8988T (cell line): ENCODE results near the gene GABRB2.
"Not testable (repeated sequence)": the region's sequence is repeated elsewhere in the genome, so short reads cannot be mapped to it uniquely, and the experiment has no call there.

Source experiments
- DNase-seq: peaks from one replicate; pipeline ENCODE4 v3.0.0; 2011

The GABRB2 gene

DNA sequence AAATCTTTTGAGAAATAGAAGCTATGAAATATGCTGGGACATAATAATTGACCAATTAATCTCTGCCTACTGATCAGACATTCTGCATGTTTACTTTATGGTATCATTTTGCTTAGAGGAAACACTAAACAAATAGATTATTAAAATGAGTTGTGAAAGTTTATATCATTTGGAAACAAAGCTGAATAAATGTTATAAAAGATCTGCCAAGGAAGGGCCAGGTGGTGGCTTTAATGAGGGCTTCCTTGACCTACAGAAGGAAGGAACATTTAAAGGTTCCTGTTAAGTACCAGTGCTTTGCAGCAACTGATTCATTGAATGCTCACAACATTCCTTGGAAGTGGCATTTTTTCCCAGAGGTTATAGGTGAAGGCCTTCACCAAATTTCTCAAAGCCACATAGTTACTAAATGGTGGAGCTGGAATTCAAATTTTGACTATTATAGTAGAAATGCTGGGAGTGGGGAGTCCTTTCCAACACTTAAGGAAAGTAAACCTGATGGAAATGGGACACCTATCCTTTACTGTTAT lies 250.7 kb downstream of the GABRB2 start:
- DNase-seq: no peak

DNA sequence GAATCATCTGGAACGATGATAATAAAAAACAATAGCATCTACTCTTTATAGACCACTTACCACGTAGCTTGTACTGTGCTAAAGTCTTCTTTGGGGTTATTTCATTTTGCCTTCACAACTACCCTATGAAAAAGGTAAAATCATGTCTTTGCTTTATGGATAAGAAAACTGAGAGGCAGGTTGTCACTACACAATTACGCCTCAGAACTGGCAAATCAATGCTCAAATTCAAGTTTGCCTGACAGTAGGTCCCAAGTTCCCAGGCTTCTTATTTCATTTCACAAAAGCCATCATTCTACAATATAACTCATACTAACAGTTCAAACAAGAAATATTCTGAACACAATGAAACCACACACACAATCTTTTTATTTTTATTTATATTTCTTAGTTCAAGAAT lies 258.5 kb downstream of the GABRB2 start:
- DNase-seq: no peak

- DNase-seq: no peak
These were observed 259.1 kb downstream of the GABRB2 start for GRCh38 chr5:161287436-161287835.

GRCh38 chr5:161286066-161286655 lies 260.4 kb downstream of the GABRB2 start:
- DNase-seq: no peak

DNA sequence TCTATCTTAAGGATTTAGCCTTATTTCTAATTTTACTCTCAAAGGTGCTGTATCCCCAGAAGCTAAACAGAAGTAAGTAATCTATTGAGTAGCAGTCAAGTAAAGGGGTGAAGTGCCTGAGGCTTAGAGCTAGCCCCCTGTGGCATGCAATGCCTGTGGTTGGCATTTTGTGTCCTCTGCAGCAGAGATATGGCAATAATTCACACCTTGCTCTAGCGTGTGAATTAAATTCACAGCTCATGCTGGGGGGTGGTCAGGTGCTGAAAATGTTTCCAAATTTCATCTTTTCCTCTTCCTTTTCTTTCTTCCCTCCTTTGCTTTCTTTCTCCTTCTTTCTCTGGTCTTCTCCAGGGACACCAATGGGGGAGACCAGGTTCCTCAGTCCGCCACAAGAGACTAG lies 262.1 kb downstream of the GABRB2 start:
- no peak for DNase-seq

- DNase-seq: no peak
These were observed 263.2 kb downstream of the GABRB2 start for GRCh38 chr5:161283296-161283695.

DNA sequence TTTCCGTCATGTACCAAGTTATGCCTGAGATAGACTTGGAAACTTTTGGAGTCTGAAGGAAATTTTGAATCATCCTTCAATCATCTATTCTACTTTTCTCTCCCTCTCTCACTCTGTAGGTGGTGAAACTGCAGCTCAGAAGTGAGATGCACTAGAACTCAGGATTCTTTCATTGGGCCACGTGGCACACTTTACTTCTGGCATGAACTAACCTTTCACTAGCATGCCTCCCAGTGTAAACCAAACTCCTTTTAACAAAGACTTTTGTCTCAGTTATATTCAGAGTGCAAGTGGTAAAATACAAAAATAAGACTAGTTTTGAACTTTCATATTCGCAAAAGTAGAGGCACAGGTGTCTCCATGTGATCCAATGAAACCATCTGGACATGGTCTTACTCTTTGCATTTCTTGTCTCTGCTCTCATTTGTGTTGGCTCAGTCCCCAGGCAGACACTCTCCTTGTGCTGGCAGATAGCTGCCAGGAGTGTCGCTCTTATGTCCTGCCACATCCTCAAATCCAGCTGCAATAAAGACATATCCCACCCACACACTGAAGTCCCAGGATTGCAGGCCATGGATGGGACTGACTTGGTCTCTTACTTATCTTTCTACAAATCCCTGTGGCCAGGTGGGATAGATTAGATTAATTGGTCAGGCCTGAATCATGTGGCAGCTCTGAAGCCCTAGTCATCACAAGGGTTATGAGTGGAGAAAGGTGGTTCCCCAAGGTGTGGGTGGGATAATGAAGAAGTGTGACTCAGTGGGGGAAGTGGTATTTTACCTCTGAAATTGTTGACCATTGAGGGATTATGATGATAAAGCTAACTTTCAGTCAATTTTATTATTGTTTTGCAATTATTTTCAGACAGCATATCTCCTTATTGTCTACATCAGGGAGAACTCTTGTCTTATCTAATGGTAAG lies 267.5 kb downstream of the GABRB2 start:
- DNase-seq: no peak

GRCh38 chr5:161277011-161277410 lies 269.5 kb downstream of the GABRB2 start:
- no peak for DNase-seq

DNA sequence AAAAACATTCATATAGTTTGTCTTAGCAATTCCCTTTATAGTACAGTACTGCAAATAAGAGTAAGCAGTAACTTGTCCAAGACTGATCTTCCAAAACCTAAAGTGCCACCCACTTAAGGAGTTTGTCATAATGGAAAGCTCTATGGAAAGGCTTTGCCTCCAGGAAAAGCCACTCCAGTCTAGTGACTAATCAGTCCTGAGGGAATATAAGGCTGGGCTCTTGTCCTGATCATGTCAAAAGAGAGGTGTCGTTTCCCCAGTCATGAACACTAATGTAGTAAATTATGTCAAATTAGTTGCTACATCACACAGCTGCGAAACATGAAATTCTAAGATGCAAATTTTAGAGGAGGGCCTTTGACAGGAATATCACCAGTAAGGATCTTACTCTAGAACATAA lies 271.6 kb downstream of the GABRB2 start:
- no peak for DNase-seq

GRCh38 chr5:161273410-161273809 lies 273.1 kb downstream of the GABRB2 start:
- DNase-seq: no peak

GRCh38 chr5:161271816-161272215 lies 274.7 kb downstream of the GABRB2 start:
- no peak for DNase-seq

- no peak for DNase-seq
These were observed 277.4 kb downstream of the GABRB2 start for GRCh38 chr5:161269125-161269524.

DNA sequence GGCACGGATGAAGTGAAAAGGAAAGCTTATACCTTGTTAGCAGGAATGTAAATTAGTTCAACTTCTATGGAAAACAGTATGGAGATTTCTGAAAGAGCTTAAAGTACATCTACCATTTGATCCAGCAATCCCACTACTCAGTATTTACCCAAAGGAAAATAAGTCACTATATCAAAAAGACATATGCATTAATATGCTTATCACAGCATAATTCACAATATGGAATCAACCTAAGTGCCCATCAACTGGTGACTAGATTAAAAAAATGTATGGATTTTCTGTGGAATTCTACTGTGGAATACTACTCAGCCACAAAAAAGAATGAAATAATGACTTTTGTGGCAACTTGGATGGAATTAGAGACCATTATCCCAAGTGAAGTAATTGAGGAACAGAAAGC lies 279.6 kb downstream of the GABRB2 start:
- DNase-seq: no peak

- DNase-seq: no peak
These were observed 281.5 kb downstream of the GABRB2 start for GRCh38 chr5:161265006-161265405.

DNA sequence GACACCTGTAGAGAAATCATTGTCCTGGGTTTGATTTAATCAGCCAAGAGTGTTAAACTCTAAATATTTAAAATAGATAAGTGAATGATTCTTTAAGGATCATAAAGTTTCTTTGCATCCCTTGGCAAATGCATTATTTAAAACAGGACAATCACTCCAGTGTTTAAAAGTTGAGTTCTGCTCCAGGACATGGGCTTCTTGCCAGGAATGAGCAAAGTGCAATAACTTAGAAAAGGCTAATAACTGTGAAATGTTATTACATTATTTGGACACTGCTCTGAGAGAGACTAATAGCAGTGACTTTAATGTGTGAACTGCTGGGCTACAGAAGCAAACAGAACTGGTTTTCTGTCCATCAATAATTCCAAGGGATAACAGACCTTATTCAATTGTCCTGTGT lies 283.3 kb downstream of the GABRB2 start:
- DNase-seq: no peak

- no peak for DNase-seq
These were observed 284.7 kb downstream of the GABRB2 start for GRCh38 chr5:161261668-161262323.

- DNase-seq: no peak
These were observed 288.1 kb downstream of the GABRB2 start for GRCh38 chr5:161258438-161258837.

- DNase-seq: no peak
These were observed 289.6 kb downstream of the GABRB2 start for GRCh38 chr5:161256957-161257356.

DNA sequence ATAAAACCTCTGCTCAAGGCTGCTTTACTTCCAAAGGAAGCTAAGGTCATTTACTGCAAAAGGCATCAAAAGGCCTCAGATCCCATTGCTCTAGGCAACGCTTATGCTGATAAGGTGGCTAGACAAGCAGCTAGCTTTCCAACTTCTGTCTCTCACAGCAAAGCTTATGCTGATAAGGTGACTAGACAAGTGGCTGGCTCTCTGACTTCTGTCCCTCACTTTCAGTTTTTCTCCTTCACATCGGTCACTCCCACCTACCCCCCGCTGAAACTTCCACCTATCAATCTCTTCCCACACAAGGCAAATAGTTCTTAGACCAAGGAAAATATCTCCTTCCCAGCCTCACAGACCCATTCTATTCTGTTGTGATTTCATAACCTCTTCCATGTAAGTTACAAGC lies 293.6 kb downstream of the GABRB2 start:
- not testable (repeated sequence) for DNase-seq

GRCh38 chr5:161246749-161247148 lies 299.8 kb downstream of the GABRB2 start:
- no peak for DNase-seq

DNA sequence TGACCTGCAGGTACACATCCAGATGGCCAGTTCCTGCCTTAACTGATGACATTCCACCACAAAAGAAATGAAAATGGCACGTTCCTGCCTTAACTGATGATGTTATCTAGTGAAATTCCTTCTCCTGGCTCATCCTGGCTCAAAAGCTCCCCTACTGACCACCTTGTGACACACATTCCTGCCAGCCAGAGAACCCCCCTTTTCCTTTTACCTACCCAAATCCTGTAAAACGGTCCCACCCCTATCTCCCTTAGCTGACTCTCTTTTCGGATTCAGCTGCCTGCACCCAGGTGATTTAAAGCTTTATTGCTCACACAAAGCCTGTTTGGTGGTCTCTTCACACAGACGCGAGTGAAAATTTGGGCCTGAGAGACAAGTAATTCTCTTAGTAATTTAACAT lies 300.7 kb downstream of the GABRB2 start:
- not testable (repeated sequence) for DNase-seq
